Caco-2 (cell line): Measurements from ENCODE around the gene ADORA1. TPM values are rescaled to one million over a fixed set of nuclear protein-coding genes. Genes with fewer than 3 reads are reported as not detected.

ENCODE experiments used
- BruUV-seq: library from RNA; stranded (reverse); fragments of 400-500 nt; replicated peaks from 2 replicates; lab custom pipeline; 2021; lab: Mats Ljungman, UMichigan
- CTCF ChIA-PET: fragments of 300-600 bp; sonication (Branson Sonifier 250); formaldehyde crosslinking; loops from one replicate; lab custom pipeline; 2022; ENCODE audit warnings: antibody characterized with exemption; lab: Charles Lee
- POLR2A ChIA-PET: fragments of 300-600 bp; sonication (Branson Sonifier 250); formaldehyde crosslinking; loops from one replicate; lab custom pipeline; 2022; ENCODE audit warnings: antibody characterized with exemption; lab: Charles Lee
- DNase-seq, 2 experiments: peaks; one replicate each; pipeline versions ENCODE4 v3.0.0 to v3.0.0-alpha.2; 2020 to 2022
- H3K27me3 ChIP-seq: replicated peaks from 2 replicates; pipeline ENCODE4 v1.6.0; 2011; ENCODE audit warnings: low read length; ENCODE audit not compliant: control insufficient read depth, insufficient read depth
- H3K36me3 ChIP-seq: 2 replicates; pipeline ENCODE4 v1.5.1; 2011; ENCODE audit warnings: low read length; ENCODE audit not compliant: control insufficient read depth, insufficient read depth
- H3K4me1 ChIP-seq: fragments of 250-450 bp; sonication (Bioruptor Pico); 2 replicates; pipeline ENCODE4 v1.5.1; 2020; ENCODE audit warnings: mild to moderate bottlenecking
- H3K4me3 ChIP-seq: 2 replicates; pipeline ENCODE4 v1.5.1; 2011; ENCODE audit warnings: low read depth, mild to moderate bottlenecking, control low read depth, low read length
- H3K9me3 ChIP-seq: fragments of 250-450 bp; sonication (Bioruptor Pico); 2 replicates; pipeline ENCODE4 v1.5.1; 2020; ENCODE audit warnings: mild to moderate bottlenecking, moderate library complexity
- H3K27ac Mint-ChIP-seq: one replicate; pipeline ENCODE4 v1.8.0; 2022; ENCODE audit warnings: mixed read lengths; ENCODE audit not compliant: unreplicated experiment
- H3K27me3 Mint-ChIP-seq: one replicate; pipeline ENCODE4 v1.8.0; 2022; ENCODE audit warnings: mixed read lengths; ENCODE audit not compliant: insufficient read depth, unreplicated experiment
- H3K36me3 Mint-ChIP-seq: one replicate; pipeline ENCODE4 v1.8.0; 2022; ENCODE audit warnings: mild to moderate bottlenecking, mixed read lengths; ENCODE audit not compliant: insufficient read depth, unreplicated experiment
- H3K4me1 Mint-ChIP-seq: one replicate; pipeline ENCODE4 v1.8.0; 2022; ENCODE audit warnings: low read depth, mixed read lengths; ENCODE audit not compliant: unreplicated experiment
- H3K4me3 Mint-ChIP-seq: one replicate; pipeline ENCODE4 v1.8.0; 2022; ENCODE audit warnings: mild to moderate bottlenecking, moderate library complexity, mixed read lengths; ENCODE audit not compliant: unreplicated experiment
- H3K9me3 Mint-ChIP-seq: one replicate; pipeline ENCODE4 v1.8.0; 2022; ENCODE audit warnings: mixed read lengths; ENCODE audit not compliant: unreplicated experiment
- CTCF ChIP-seq, 2 experiments: fragments of 200-600 bp in 1 of 2; IDR thresholded peaks; 1 replicate in 1 of 2; 2 replicates in 1 of 2; pipeline versions ENCODE4 v1.5.1 to v1.8.0; 2011 to 2022; ENCODE audit warnings: antibody characterized with exemption in 1 of 2, control low read depth in 1 of 2, inconsistent platforms in 1 of 2, low read depth in 1 of 2, low read length in 1 of 2, mild to moderate bottlenecking in 1 of 2, moderate library complexity in 1 of 2; ENCODE audit not compliant: insufficient read depth in 1 of 2, severe bottlenecking in 1 of 2, unreplicated experiment in 1 of 2
- intact Hi-C: fragments of 100-400 bp; cut with micrococcal nuclease; formaldehyde crosslinking; loops from one replicate; pipeline ENCODE4 v1.10.0; 2022; ENCODE audit not compliant: unreplicated experiment
- total RNA-seq: library from RNA; stranded (reverse); gene quantifications from 2 replicates; pipeline ENCODE4 v1.2.3, GENCODE V29; 2022

The ADORA1 gene
- total RNA-seq, 1 experiment from 2014 or later, result 46.0 TPM

GRCh38 chr1:203137324-203137723, 9.8 kb downstream of the ADORA1 start:
- no peak for TF ChIP-seq CTCF (IDR thresholded peaks at IDR 0.05; ENCODE audit: insufficient read depth in 1 of 2, low read depth in 1 of 2, low read length in 1 of 2, severe bottlenecking in 1 of 2, unreplicated experiment in 1 of 2)
- BruUV-seq, result no TSS peak
- peaks cover 12% of the 10 kb centered on the region for H3K4me1 Mint-ChIP-seq
- CTCF ChIA-PET, result interaction anchor here (1.2 kb wide), 2 partner anchors 9 to 11 kb away, joined by 4 read pairs; partner anchors contain the start of gene ADORA1
- no peak overlapping the region for H3K27ac Mint-ChIP-seq
- Histone ChIP-seq H3K9me3 (no peaks in the 10 kb centered on the region), H3K4me3 (no peak overlapping the region), H3K4me1 (peaks cover 4% of the 10 kb centered on the region; the same call in 1 of the 2 replicates), H3K36me3 (no peaks in the 10 kb centered on the region), H3K27me3 (no peaks in the 10 kb centered on the region)
- H3K9me3 Mint-ChIP-seq, result no peaks in the 10 kb centered on the region
- H3K4me3 Mint-ChIP-seq, result no peak overlapping the region
- intact Hi-C loops, result no loop called here
- H3K36me3 Mint-ChIP-seq, result peaks cover 5% of the 10 kb centered on the region
- POLR2A ChIA-PET, result no interaction called here
- no peak for DNase-seq
- H3K27me3 Mint-ChIP-seq, result no peaks in the 10 kb centered on the region

- intact Hi-C loops, result no loop called here
- Mint-ChIP-seq H3K27me3 (no peaks in the 10 kb centered on the region), H3K4me3 (no peak overlapping the region), H3K9me3 (no peaks in the 10 kb centered on the region), H3K4me1 (peaks cover 12% of the 10 kb centered on the region), H3K36me3 (peaks cover 5% of the 10 kb centered on the region), H3K27ac (no peak overlapping the region)
- BruUV-seq, result no TSS peak
- ChIA-PET CTCF (interaction anchor here (1.2 kb wide), 2 partner anchors 10 to 12 kb away, joined by 4 read pairs; partner anchors contain the start of gene ADORA1), POLR2A (no interaction called here)
- TF ChIP-seq CTCF (IDR thresholded peaks at IDR 0.05; ENCODE audit: insufficient read depth in 1 of 2, low read depth in 1 of 2, low read length in 1 of 2, severe bottlenecking in 1 of 2, unreplicated experiment in 1 of 2), result no peak
- Histone ChIP-seq H3K27me3 (no peaks in the 10 kb centered on the region), H3K36me3 (no peaks in the 10 kb centered on the region), H3K4me1 (peaks cover 4% of the 10 kb centered on the region; the same call in 1 of the 2 replicates), H3K9me3 (no peaks in the 10 kb centered on the region), H3K4me3 (no peak overlapping the region)
- DNase-seq, result no peak
These were observed 10.5 kb downstream of the ADORA1 start for GRCh38 chr1:203138066-203138465.

GRCh38 chr1:203139976-203140475, 12.5 kb downstream of the ADORA1 start:
- Mint-ChIP-seq H3K36me3 (peaks cover 7% of the 10 kb centered on the region), H3K9me3 (no peaks in the 10 kb centered on the region), H3K27me3 (no peaks in the 10 kb centered on the region), H3K4me1 (peaks cover 12% of the 10 kb centered on the region), H3K27ac (no peak overlapping the region), H3K4me3 (no peak overlapping the region)
- ChIA-PET POLR2A (no interaction called here), CTCF (no interaction called here)
- Histone ChIP-seq H3K36me3 (no peaks in the 10 kb centered on the region), H3K9me3 (no peaks in the 10 kb centered on the region), H3K27me3 (no peaks in the 10 kb centered on the region), H3K4me1 (peaks cover 4% of the 10 kb centered on the region; the same call in 1 of the 2 replicates), H3K4me3 (no peak overlapping the region)
- TF ChIP-seq CTCF (IDR thresholded peaks at IDR 0.05; ENCODE audit: insufficient read depth in 1 of 2, low read depth in 1 of 2, low read length in 1 of 2, severe bottlenecking in 1 of 2, unreplicated experiment in 1 of 2), result no peak
- intact Hi-C loops, result no loop called here
- no peak for DNase-seq
- BruUV-seq, result no TSS peak
